ENCODE data around the gene CD300A.

The CD300A gene

DNA sequence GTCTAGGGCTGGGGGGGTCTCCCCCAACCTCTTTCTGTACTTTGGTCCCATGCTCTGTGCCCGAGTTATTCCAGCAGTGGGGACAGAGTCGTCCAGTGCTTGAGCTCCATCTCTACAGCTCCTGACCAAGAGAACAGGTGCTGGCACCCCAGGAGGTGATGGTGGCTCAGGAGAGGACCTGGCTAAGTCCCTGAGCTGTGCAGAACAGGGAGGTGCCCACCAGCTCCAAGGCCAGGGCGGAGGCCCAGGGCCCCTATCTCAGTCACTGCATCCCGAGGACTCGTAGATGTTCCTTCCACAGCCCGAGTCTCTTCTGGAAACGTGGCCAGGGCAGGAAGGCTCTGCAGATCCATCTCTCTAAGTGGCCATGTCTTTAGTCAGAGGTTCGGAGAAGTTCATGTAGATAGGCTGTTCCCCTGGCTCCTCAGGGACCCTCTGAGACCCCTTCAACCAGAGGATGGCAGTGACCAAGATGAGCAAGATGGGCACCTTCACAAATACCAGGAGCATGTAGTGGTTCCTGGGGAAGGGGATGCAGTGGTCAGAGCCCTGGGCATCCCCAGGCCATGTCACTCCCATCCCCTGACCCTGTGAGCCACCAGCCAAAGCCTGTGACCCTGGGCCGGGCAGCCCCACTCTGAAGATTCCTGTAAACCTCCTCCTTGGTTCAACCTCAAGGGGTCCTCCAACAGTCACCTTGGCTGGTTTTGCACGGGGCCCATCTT, 56.1 kb downstream of the CD300A start:
- Mint-ChIP-seq H3K4me3 (no peak overlapping the region), H3K27ac (no peak overlapping the region), H3K9me3 (peaks cover 16% of the 10 kb centered on the region), H3K27me3 (peaks cover 30% of the 10 kb centered on the region), H3K36me3 (ENCODE audit: low read depth) (no peaks in the 10 kb centered on the region), H3K4me1 (peaks cover 21% of the 10 kb centered on the region)
- DNase-seq = no peak
- no peak for ATAC-seq

DNA sequence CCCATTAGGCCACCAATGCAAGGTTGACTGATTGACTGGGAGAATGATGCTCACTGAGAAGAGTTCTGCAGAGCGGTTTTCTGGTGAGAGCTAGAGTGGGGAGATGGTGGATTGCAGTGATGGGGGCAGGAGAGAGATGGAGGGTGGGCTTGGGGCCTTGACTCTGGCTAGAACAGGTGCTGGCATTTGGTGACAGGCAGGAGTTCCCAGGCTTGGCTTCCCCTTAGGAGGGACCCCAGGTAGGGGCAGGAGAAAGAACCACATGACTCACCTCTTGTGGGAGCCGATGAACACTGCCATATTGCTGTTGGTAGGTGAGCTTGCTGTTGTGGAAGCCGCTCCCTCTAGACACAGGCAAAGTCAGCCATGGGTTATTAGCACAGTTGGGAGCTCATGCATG, 56.9 kb downstream of the CD300A start:
- no peaks in the 10 kb centered on the region for H3K36me3 Mint-ChIP-seq (ENCODE audit: low read depth)

DNA sequence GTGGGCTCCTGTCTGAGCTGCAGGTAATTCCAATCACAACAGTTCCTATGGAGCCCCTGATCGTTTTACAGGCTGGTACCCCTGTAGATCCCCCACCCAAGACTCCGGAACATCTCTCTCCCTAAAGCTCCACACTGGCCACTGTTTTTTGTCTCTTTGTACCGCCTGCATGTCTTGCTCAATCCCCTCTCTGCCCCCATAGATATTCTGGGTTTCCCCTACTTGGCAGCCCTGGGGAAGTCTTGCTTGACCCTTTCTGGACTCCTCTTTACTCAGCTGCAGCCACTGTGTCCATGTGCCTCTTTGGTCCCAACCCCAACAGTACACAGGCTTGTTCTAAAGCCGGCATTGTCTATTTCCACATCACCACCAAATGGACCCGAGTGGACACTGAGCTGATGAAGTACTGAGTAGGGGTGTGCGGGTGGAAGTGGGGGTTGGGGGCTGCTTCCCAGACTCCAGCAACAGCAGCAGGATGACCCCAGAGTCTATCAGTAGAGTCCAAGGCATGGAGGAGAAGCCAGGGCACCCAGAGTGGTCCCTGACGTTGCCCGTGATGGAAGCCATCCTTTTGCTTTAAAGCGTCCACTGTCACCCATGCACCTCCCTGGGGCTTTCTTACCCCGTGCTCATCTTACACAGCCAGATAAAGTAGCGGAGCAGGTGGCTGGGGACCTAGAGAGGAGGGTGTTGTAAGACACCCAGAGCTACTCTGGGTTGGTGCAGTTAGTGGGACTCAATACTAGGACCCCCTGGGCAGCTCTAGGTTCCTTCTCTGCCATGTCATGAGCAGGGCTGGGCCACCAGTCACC, 58.4 kb downstream of the CD300A start:
- Mint-ChIP-seq H3K36me3 (ENCODE audit: low read depth) (no peaks in the 10 kb centered on the region), H3K27ac (no peak overlapping the region)

More for the DNA sequence above, 56.9 kb downstream of the CD300A start:
- ATAC-seq = no peak
- H3K4me3 Mint-ChIP-seq = no peak overlapping the region
- peaks cover 11% of the 10 kb centered on the region for H3K9me3 Mint-ChIP-seq
- H3K4me1 Mint-ChIP-seq = peaks cover 22% of the 10 kb centered on the region
- H3K27me3 Mint-ChIP-seq = peaks cover 30% of the 10 kb centered on the region
- DNase-seq = no peak
- no peak overlapping the region for H3K27ac Mint-ChIP-seq

DNA sequence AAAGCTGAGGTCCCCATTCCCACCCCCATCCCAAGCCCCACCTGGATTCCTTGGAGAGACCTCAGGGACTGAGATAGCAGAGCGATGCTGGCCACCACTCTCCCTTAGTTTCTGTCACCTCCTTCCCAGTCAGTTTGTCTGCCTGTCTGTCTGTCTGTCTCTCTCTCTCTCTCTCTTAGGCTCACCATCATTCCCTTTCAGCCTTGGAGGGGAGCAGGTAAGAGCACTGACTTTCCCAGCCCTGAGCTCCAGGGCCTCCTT, 59.0 kb downstream of the CD300A start:
- DNase-seq (no peak), ATAC-seq (no peak)
- H3K27me3 Mint-ChIP-seq = peaks cover 31% of the 10 kb centered on the region
- H3K36me3 Mint-ChIP-seq (ENCODE audit: low read depth) = no peaks in the 10 kb centered on the region
- H3K27ac Mint-ChIP-seq = no peak overlapping the region
- H3K4me1 Mint-ChIP-seq = peaks cover 18% of the 10 kb centered on the region
- peaks cover 3% of the 10 kb centered on the region for H3K9me3 Mint-ChIP-seq
- no peak overlapping the region for H3K4me3 Mint-ChIP-seq

More for the DNA sequence above, 58.4 kb downstream of the CD300A start:
- H3K9me3 Mint-ChIP-seq = peaks cover 5% of the 10 kb centered on the region
- no peak overlapping the region for H3K4me3 Mint-ChIP-seq
- no peak for DNase-seq
- ATAC-seq = no peak
- peaks cover 31% of the 10 kb centered on the region for H3K27me3 Mint-ChIP-seq
- H3K4me1 Mint-ChIP-seq = peaks cover 23% of the 10 kb centered on the region

DNA sequence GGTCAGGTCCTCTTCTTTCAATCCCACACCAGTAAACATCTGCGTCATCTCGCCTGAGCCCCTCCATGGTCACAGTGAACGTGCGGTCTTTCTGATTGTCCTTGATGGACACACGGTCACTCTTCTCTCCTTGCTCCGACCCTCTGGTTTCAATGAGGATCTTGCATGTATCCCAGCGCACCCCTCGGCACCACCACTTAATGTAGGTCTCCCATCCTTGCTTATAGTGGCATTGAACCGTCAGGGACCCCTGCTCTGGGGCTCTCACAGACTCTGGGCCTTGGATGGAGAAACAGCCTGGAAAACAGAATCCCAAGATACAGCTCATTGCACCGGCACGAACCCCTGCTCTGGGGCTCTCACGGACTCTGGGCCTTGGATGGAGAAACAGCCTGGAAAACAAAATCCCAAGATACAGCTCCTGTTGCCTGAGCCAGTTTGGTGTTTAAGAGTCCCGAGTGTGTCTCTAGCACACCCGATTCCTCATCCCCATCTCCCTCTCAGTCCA, 59.4 kb downstream of the CD300A start:
- no peak overlapping the region for H3K27ac Mint-ChIP-seq
- ATAC-seq (no peak), DNase-seq (no peak)
- no peak overlapping the region for H3K4me3 Mint-ChIP-seq
- H3K4me1 Mint-ChIP-seq = peaks cover 14% of the 10 kb centered on the region
- H3K27me3 Mint-ChIP-seq = peaks cover 33% of the 10 kb centered on the region
- peaks cover 2% of the 10 kb centered on the region for H3K9me3 Mint-ChIP-seq
- H3K36me3 Mint-ChIP-seq (ENCODE audit: low read depth) = no peaks in the 10 kb centered on the region

DNA sequence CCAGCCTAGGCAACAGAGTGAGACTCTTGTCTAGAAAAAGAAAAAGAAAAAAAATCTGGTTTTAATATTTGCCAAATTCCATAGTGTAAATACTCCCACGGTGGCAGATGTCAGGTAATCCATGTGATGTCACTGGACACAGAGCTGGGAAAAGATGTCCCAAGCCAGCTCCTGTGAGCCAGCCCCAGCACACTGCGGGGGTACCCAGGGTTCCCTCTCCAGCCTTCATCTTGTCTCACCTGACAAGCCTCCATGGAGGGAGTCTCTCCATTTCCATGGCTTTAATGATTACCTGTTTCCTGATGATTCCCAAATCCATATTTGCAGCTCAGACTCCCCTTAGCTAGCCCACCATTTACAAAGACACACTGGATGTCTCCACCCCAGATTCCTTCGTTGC, 60.2 kb downstream of the CD300A start:
- H3K4me1 Mint-ChIP-seq = peaks cover 8% of the 10 kb centered on the region
- H3K27me3 Mint-ChIP-seq = peaks cover 30% of the 10 kb centered on the region
- ATAC-seq (no peak), DNase-seq (no peak)
- no peak overlapping the region for H3K4me3 Mint-ChIP-seq
- no peaks in the 10 kb centered on the region for H3K9me3 Mint-ChIP-seq
- H3K27ac Mint-ChIP-seq = no peak overlapping the region
- no peaks in the 10 kb centered on the region for H3K36me3 Mint-ChIP-seq (ENCODE audit: low read depth)

DNA sequence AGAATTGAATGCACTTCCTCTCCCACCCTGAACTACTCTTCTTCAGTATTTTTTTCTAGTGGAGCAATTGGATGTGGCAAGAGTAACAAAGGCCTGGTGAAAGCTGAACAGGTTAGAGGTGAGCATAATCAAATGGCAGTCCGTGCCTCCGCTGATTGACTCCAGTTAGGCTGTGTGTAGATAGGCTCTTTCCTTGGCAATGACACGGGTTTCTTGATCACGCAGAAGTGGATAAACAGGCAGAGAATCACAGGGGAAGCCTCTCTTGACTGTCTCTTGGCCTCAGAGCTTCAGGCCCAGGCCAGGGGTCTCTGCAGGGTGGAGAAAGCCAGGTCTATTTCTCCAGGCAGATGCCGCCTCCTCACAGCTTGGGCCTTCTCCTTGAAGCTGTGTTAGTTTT, 60.6 kb downstream of the CD300A start:
- Mint-ChIP-seq H3K9me3 (no peaks in the 10 kb centered on the region), H3K36me3 (ENCODE audit: low read depth) (no peaks in the 10 kb centered on the region), H3K4me1 (peaks cover 8% of the 10 kb centered on the region), H3K27ac (no peak overlapping the region), H3K4me3 (no peak overlapping the region), H3K27me3 (peaks cover 27% of the 10 kb centered on the region)
- ATAC-seq (no peak), DNase-seq (no peak)

DNA sequence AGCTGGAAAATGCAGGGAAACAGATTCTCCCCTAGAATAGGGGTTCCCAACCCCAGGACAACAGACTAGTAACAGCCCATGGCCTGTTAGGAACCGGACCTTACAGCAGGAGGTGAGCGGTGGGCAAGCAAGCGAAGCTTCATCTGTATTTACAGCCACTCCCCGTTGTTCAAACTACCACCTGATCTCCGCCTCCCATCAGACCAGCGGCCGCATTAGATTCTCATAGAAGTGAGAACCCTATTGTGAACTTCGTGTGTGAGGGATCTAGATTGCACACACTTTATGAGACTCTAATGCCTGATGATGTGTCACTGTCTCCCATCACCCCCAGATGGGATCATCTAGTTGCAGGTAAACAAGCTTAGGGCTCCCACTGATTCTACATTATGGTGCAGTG, 61.3 kb downstream of the CD300A start:
- Mint-ChIP-seq H3K27ac (no peak overlapping the region), H3K27me3 (peaks cover 28% of the 10 kb centered on the region), H3K4me3 (no peak overlapping the region), H3K36me3 (ENCODE audit: low read depth) (no peaks in the 10 kb centered on the region), H3K4me1 (peaks cover 14% of the 10 kb centered on the region), H3K9me3 (no peaks in the 10 kb centered on the region)
- no peak for ATAC-seq
- no peak for DNase-seq

DNA sequence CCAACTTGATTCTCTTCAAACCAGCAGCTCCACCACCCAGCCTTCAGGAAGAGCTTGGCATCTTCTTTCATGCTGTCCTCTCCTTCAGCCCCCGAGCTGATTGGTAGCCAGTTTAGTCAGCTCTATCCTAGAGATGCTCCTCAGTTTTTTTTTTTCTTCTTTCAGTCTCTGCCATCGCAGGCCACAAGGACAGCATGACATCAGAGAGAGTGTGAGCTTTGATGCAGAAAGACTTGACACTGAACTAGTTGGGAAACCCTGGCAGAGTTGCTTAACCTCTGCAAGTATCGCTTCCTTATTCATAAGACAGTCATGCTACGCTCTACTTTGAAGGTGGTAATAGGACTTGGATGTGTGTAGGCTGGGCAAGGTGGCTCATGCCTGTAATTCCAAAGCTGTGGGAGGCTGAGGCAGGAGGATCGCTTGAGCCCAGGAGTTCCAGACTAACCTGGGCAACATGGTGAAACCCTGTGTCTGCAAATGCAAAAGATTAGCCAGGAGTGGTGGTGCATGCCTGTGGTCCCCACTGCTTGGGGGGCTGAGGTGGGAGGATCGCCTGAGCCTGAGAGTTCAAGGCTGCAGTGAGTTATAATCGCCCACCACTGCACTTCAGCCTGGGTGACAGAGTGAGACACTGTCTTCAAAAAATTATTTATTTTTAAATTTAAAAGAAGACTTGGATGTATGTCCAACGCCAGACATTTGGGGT, 62.2 kb downstream of the CD300A start:
- Mint-ChIP-seq H3K4me1 (peaks cover 17% of the 10 kb centered on the region), H3K4me3 (no peak overlapping the region), H3K36me3 (ENCODE audit: low read depth) (no peaks in the 10 kb centered on the region), H3K27me3 (peaks cover 31% of the 10 kb centered on the region), H3K27ac (no peak overlapping the region), H3K9me3 (no peaks in the 10 kb centered on the region)
- ATAC-seq (peak; percentile 52), DNase-seq (no peak)

DNA sequence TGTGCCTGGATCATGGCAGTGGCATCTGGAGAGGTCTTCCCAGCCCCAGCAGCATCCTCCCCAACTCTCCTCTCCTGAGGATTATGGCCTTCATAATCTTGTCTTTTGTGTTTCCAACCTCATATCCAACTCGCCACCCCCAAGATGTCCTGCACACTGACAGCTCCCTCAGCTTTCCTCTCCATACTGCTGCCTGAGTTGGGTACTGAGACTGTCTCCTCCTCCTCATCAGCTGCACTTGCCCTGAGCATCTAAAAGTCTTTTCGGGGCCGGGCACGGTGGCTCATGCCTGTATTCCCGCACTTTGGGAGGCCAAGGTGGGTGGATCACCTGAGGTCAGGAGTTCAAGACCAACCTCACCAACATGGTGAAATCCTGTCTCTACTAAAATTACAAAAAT, 62.8 kb downstream of the CD300A start:
- Mint-ChIP-seq H3K4me3 (no peak overlapping the region), H3K36me3 (ENCODE audit: low read depth) (no peaks in the 10 kb centered on the region), H3K9me3 (no peaks in the 10 kb centered on the region), H3K27me3 (peaks cover 29% of the 10 kb centered on the region), H3K4me1 (peaks cover 17% of the 10 kb centered on the region), H3K27ac (no peak overlapping the region)
- ATAC-seq (no peak), DNase-seq (no peak)

DNA sequence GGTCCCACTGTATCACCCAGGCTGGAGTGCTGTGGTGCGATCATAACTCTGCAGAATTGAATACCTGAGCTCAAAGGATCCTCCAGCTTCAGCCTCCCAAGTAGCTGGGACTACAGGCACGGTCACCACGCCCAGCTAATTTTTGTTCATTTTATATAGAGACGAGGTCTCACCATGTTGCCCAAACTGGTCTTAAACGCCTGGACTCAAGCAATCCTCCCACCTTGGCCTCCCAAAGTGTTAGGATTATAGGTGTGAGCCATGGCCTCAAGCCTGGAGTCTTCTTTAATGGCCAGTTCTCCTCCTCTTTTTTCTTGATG, 64.4 kb downstream of the CD300A start:
- DNase-seq = no peak
- H3K27ac Mint-ChIP-seq = no peak overlapping the region
- peaks cover 17% of the 10 kb centered on the region for H3K4me1 Mint-ChIP-seq
- no peak overlapping the region for H3K4me3 Mint-ChIP-seq
- H3K9me3 Mint-ChIP-seq = no peaks in the 10 kb centered on the region
- no peak for ATAC-seq
- peaks cover 36% of the 10 kb centered on the region for H3K27me3 Mint-ChIP-seq
- no peaks in the 10 kb centered on the region for H3K36me3 Mint-ChIP-seq (ENCODE audit: low read depth)

DNA sequence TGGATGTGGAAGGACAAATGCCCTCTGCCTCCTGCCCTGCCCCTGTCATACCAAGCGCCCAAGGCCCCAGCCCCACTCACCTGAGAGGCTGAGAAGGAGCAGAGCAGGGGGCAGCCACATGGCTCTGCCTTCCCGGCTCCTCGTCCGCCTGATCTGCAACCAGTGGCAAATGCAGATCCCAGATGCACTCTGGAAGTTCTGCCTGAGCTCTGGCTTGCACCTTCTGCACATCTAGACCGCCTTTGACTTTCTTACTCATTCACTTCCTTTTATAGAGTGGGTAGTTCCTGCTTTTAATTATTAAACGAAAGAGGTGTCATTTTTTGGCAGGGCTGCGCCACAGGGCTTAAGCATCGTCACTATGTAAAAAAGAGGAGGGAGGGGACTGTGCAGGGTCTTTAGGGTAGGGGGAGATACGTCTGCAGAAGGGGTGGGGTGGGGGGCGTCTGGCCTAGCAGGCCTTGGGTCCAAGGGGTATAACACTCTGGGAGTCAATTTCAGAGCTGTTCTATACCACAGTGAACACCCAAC, 64.9 kb downstream of the CD300A start, which contains the start of gene CD300LB:
TSS of gene CD300LB (minus strand) at position 245 of the 531 bp plus-strand sequence. CDS start at position 120, 125 bp downstream.
- no peak for DNase-seq
- Mint-ChIP-seq H3K27me3 (peaks cover 36% of the 10 kb centered on the region), H3K27ac (no peak within 1 kb of the TSS)

DNA sequence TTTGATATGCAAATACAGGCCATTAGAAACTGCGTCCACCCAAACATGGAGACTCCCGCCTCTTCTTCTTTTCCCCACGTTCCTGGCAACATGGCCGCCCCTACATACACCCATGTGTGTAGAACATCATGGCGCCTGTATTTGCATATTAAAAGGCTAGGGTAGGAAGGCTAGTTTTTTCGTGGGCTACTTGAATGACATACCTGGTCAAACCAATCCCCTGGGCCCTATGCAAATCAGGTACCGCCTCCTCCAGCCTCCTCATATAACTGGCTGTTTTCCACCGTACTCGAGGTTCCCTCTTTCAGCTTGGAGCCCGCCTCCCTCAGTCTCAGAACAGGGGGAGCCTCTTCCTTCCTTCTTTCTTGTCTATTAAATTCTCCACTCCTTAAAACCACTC, 65.7 kb downstream of the CD300A start:
- Mint-ChIP-seq H3K9me3 (no peaks in the 10 kb centered on the region), H3K27me3 (peaks cover 41% of the 10 kb centered on the region), H3K4me1 (peaks cover 17% of the 10 kb centered on the region), H3K27ac (no peak overlapping the region), H3K4me3 (peak overlapping the region; percentile 8), H3K36me3 (ENCODE audit: low read depth) (no peaks in the 10 kb centered on the region)
- peak; percentile 38 for ATAC-seq
- DNase-seq = peak; percentile 26

More for the DNA sequence above, 64.9 kb downstream of the CD300A start, which contains the start of gene CD300LB:
- H3K4me1 Mint-ChIP-seq = peaks cover 17% of the 10 kb centered on the region
- no peak for ATAC-seq
- no peaks in the 10 kb centered on the region for H3K9me3 Mint-ChIP-seq
- H3K36me3 Mint-ChIP-seq (ENCODE audit: low read depth) = no peaks in the 10 kb centered on the region
- H3K4me3 Mint-ChIP-seq = peak within 1 kb of the TSS; percentile 8

Measured in activated naive CD8-positive, alpha-beta T cell treated with anti-CD3 and anti-CD28 coated beads, Interleukin-2, amount 50 U/mL, for 24 hours (primary cell).